Adrenal gland (tissue), 5 donors: Measurements from ENCODE around the gene AMOT.

Source experiments
- POLR2A ChIP-seq, 2 donors: fragments of 450-650 bp; IDR thresholded peaks; one replicate each; pipeline ENCODE4 v1.6.1; 2017; ENCODE audit warnings: antibody characterized with exemption in 2 of 2, mild to moderate bottlenecking in 2 of 2, moderate library complexity in 1 of 2
- TF ChIP-seq, protein P1 (sequence below), 6 experiments: fragments of 450-650 bp in 4 of 6; fragments of 200-600 bp in 2 of 6; sonication (generic) in 1 of 6; IDR thresholded peaks; 1 replicate in 5 of 6; 2 replicates in 1 of 6; pipeline versions ENCODE4 v1.5.1 to v1.8.0; 2016 to 2021; ENCODE audit warnings: antibody characterized with exemption in 6 of 6, mild to moderate bottlenecking in 2 of 6, moderate library complexity in 1 of 6
- donor health status: DM: no; HTN: no; CAD: no.

DNA sequence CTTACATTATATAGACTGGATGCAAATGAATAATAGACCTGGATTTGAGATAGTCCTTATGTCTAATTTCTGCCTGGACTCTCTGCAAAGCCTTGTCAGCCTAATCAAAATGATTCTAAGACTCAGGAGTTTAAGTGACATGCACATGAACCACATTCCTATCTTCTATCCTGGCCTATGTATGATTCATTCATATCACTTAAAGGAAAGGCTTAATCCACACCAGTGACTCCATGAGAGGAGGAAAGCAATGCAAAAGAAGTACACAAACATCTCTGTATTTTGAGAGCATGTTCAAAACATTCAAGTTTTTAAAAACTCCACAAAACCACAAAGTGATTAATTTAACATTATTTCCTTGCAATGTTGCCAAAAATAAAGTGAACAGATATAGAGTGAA, 14.6 kb downstream of the AMOT start:
- TF ChIP-seq, protein P1, sequence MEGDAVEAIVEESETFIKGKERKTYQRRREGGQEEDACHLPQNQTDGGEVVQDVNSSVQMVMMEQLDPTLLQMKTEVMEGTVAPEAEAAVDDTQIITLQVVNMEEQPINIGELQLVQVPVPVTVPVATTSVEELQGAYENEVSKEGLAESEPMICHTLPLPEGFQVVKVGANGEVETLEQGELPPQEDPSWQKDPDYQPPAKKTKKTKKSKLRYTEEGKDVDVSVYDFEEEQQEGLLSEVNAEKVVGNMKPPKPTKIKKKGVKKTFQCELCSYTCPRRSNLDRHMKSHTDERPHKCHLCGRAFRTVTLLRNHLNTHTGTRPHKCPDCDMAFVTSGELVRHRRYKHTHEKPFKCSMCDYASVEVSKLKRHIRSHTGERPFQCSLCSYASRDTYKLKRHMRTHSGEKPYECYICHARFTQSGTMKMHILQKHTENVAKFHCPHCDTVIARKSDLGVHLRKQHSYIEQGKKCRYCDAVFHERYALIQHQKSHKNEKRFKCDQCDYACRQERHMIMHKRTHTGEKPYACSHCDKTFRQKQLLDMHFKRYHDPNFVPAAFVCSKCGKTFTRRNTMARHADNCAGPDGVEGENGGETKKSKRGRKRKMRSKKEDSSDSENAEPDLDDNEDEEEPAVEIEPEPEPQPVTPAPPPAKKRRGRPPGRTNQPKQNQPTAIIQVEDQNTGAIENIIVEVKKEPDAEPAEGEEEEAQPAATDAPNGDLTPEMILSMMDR (IDR thresholded peaks at IDR 0.05): no peak
- no peak for TF ChIP-seq POLR2A (IDR thresholded peaks at IDR 0.05)
